Mucosa of rectum (tissue), 2 donors: ENCODE measurements around the gene MEG3.

Experiments used
- H3K27ac ChIP-seq, 2 donors: one replicate each; pipeline ENCODE4 v1.7.0; 2013; ENCODE audit warnings: inconsistent platforms in 2 of 2, low read depth in 2 of 2, low read length in 2 of 2
- H3K27me3 ChIP-seq, 2 donors: one replicate each; pipeline ENCODE4 v1.7.0; 2013; ENCODE audit warnings: low read length in 2 of 2; ENCODE audit not compliant: control insufficient read depth in 2 of 2, insufficient read depth in 2 of 2
- H3K36me3 ChIP-seq, 2 donors: one replicate each; pipeline ENCODE4 v1.7.0; 2013; ENCODE audit warnings: low read length in 2 of 2; ENCODE audit not compliant: control insufficient read depth in 2 of 2, insufficient read depth in 2 of 2
- H3K4me1 ChIP-seq, 2 donors: one replicate each; pipeline ENCODE4 v1.7.0; 2013; ENCODE audit warnings: low read length in 2 of 2, mild to moderate bottlenecking in 1 of 2; ENCODE audit not compliant: control insufficient read depth in 2 of 2, insufficient read depth in 2 of 2
- H3K4me3 ChIP-seq, 2 donors: one replicate each; pipeline ENCODE4 v1.7.0; 2013; ENCODE audit warnings: low read length in 2 of 2
- H3K9ac ChIP-seq, 2 donors: one replicate each; pipeline ENCODE4 v1.7.0; 2013; ENCODE audit warnings: low read length in 2 of 2, low read depth in 1 of 2, mild to moderate bottlenecking in 1 of 2
- H3K9me3 ChIP-seq, 2 donors: one replicate each; pipeline ENCODE4 v1.7.0; 2013; ENCODE audit warnings: low read length in 2 of 2; ENCODE audit not compliant: control insufficient read depth in 2 of 2
- donor health status: healthy.
- donor health status: Normal muscosa, but diverticular disease.

The MEG3 gene

DNA sequence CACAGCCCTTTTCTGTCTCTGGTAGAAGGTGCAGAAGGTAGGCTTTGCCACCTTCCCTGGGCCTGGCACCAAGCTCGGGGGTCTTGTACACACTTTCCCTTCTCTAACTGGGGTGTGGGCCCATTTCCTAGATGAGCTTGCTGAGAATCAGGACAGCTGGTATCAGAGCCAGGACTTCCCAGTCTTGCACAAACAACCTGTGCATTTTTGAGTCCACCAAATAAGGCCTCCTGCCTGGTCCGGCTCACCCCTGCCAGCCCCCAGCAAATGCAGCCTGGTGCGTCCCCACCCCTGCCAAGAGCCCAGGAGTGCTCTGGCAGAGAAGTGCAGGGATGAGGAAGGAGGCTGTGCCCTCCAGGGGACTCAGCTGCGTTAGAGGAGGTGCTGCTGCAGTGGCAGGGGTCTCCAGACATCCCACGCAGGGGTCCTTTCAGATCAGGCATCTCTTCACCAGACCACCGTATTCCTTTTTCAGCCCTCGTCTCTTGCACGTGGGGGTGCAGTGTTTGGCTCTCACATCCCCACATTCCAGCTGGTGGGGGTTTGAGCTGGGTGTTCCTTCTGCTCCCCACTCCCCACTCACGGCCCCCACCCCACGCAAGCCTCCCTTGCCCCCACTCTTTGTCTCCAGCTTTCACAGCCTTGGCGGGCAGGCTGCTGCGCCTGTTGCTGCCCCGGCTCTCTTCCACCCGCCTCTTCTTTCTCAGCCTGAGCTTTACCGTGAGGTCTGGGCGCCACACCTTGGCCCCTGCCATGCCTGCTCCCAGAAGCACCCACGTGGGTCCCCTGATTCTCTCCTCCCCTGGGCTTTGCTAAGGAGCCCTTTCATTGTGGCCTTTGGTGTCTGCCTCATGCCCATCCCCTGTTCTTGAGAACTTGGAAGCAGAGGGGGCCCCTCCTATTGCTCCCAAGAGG lies 32.3 kb downstream of the MEG3 start:
- Histone ChIP-seq H3K27ac (no peak overlapping the region), H3K9me3 (no peaks in the 10 kb centered on the region), H3K36me3 (no peaks in the 10 kb centered on the region), H3K4me3 (no peak overlapping the region), H3K27me3 (no peaks in the 10 kb centered on the region), H3K4me1 (no peaks in the 10 kb centered on the region), H3K9ac (no peak overlapping the region)

DNA sequence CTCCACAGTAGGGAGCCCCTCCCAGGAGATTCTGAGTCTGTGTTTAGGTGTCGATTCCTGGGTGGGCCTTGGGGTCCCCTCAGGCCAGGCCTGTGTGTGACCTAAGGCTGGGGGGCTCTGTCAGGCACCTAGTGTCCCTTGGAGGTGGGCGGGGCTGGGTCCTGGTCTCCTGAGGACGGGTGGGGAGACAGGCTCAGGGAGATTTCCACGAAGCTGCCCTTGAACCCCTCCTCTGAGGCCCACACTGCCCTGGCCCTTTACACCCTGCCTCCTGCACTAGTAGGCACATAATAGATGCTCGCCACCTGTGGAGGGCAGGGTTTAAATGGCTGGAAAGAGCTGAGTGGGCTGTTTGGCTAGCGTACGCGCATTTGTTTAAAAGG lies 32.9 kb downstream of the MEG3 start:
- H3K36me3 ChIP-seq: no peaks in the 10 kb centered on the region
- H3K27ac ChIP-seq: no peak overlapping the region
- H3K4me3 ChIP-seq: no peak overlapping the region
- H3K9ac ChIP-seq: no peak overlapping the region
- no peaks in the 10 kb centered on the region for H3K4me1 ChIP-seq
- no peaks in the 10 kb centered on the region for H3K9me3 ChIP-seq
- no peaks in the 10 kb centered on the region for H3K27me3 ChIP-seq

DNA sequence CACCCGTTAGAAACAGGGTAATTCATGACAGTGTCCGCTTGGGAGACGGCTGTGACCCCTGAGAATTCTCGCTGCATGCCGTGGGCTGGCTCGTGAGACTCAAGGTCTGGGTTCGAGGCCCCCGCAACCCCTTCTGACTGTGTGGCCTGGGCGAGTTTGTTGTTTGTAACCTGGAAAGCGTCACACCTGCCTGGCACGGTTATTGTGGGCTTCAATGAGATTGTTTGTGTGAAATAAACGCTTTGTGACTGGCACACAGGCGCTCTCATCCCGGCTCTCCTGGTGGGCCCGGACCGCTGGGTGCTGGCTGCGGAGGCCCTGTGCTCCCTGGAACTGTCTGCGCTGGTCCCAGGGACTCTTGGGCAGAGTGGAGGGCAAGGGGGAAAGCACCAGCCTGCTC lies 33.9 kb downstream of the MEG3 start:
- Histone ChIP-seq H3K4me3 (no peak overlapping the region), H3K9ac (no peak overlapping the region), H3K27me3 (no peaks in the 10 kb centered on the region), H3K4me1 (no peaks in the 10 kb centered on the region), H3K27ac (no peak overlapping the region), H3K9me3 (no peaks in the 10 kb centered on the region), H3K36me3 (no peaks in the 10 kb centered on the region)

DNA sequence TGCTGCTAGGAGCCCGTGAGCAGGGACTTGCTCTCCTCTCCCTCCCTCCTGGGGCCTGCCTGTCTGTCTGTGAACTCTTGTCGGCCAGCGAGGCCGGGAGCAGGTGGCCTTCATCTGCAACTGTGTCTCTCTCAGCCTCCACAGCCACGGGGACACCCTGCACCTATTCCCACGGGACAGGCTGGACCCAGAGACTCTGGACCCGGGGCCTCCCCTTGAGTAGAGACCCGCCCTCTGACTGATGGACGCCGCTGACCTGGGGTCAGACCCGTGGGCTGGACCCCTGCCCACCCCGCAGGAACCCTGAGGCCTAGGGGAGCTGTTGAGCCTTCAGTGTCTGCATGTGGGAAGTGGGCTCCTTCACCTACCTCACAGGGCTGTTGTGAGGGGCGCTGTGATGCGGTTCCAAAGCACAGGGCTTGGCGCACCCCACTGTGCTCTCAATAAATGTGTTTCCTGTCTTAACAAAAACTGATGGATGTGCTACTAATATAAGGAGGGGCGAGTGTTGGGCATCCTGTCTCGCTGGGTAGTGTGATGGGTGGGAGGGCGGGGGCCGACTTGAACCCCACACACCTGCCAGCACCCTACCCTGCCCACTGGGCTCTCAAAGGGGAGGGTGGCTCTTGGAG lies 34.8 kb downstream of the MEG3 start:
- no peaks in the 10 kb centered on the region for H3K27me3 ChIP-seq
- H3K4me3 ChIP-seq: no peak overlapping the region
- no peaks in the 10 kb centered on the region for H3K9me3 ChIP-seq
- no peaks in the 10 kb centered on the region for H3K4me1 ChIP-seq
- no peak overlapping the region for H3K27ac ChIP-seq
- no peak overlapping the region for H3K9ac ChIP-seq
- no peaks in the 10 kb centered on the region for H3K36me3 ChIP-seq

DNA sequence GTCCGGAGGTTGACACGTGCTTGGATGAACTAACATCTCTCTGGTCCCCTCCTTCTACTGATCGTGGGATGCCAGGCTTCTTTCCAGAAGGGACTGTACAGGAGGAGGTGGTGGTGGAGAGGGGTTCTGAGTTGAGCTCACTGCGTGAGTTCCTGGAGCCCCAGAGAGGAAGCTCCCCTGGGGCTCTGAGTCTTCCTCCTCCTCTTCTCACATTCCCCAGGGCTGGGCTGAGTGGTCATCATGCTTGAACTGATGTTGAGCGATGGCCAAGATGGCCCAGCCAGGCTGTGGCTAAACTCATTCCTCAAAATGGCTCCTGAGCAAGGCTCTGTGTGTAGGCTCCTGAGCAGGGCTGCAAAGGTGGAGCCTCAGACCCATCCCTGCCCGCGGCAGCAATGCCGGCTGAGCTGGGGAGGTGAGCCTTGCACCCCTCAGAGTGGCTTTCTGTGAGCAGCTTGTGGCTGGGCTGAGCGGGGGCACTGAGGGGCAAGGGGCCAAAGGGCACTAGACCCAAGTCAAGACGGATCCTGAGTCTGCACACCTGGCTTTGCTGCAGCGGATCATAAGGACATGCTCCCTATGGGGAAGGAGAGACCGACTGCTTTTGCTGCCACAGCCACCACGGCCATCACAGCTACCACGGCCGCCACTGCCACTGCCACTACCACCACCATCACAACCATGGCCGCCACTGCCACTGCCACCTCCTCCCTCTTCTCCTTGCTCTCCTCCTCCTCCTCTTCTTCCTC lies 35.4 kb downstream of the MEG3 start:
- Histone ChIP-seq H3K4me1 (no peaks in the 10 kb centered on the region), H3K27ac (no peak overlapping the region), H3K9ac (no peak overlapping the region), H3K4me3 (no peak overlapping the region), H3K9me3 (no peaks in the 10 kb centered on the region), H3K36me3 (no peaks in the 10 kb centered on the region), H3K27me3 (no peaks in the 10 kb centered on the region)

DNA sequence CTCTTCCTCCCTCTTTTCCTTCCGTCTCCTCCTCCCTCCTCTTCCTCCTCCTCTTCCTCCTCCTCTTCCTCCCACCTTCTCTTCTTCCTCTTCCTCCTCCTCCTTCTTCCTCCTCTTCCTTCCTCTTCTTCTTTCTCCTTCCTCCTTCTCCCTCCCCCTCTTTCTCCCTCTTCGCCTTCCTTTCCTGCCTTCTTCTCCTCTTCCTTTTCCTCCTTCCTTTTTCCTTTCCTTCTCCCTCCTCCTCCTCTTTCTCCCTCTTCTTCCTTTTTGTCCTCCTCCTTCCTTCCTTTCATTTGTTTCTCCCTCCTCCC lies 36.0 kb downstream of the MEG3 start:
- H3K36me3 ChIP-seq: no peaks in the 10 kb centered on the region
- no peak overlapping the region for H3K9ac ChIP-seq
- H3K9me3 ChIP-seq: no peaks in the 10 kb centered on the region
- H3K27me3 ChIP-seq: no peaks in the 10 kb centered on the region
- no peaks in the 10 kb centered on the region for H3K4me1 ChIP-seq
- H3K4me3 ChIP-seq: no peak overlapping the region
- H3K27ac ChIP-seq: no peak overlapping the region

DNA sequence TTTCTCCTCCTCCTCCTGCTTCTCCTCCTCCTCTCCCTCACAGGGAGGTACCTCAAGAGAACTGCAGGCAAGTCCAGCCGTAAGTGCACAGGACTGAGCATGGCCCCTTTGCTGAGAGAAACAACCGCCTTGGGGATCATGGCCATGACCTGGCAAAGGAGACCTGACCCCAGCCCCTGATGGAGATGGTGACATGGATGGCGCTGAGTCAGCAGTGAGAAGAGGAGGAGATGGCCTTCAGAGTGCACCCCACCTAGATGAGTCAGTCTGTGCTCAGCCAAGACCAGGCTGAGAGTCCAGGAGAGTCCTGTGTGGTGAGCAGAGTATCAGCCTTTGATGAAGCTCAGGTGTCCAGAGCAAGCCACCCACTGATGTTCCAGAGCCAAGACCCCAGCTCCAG lies 36.4 kb downstream of the MEG3 start:
- no peaks in the 10 kb centered on the region for H3K27me3 ChIP-seq
- H3K27ac ChIP-seq: no peak overlapping the region
- no peaks in the 10 kb centered on the region for H3K9me3 ChIP-seq
- H3K4me1 ChIP-seq: no peaks in the 10 kb centered on the region
- H3K4me3 ChIP-seq: no peak overlapping the region
- H3K36me3 ChIP-seq: no peaks in the 10 kb centered on the region
- no peak overlapping the region for H3K9ac ChIP-seq

DNA sequence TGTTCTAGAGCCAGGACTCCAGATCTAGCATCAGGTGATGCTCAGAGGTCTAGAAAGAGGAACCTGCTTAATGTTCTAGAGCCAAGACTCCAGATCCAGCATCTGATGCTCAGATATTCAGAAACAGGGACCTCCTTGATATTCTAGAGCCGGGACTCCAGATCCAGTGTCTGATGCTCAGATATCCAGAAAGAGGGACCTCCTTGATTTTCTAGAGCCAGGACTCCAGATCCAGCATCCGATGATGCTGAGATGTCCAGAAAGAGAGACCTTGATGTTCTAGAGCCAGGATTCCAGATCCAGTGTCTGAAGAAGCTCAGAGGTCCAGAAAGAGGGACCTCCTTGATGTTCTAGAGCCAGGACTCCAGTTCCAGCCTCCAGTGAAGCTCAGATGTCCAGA lies 36.9 kb downstream of the MEG3 start:
- no peak overlapping the region for H3K9ac ChIP-seq
- no peaks in the 10 kb centered on the region for H3K9me3 ChIP-seq
- no peaks in the 10 kb centered on the region for H3K4me1 ChIP-seq
- H3K27ac ChIP-seq: no peak overlapping the region
- H3K36me3 ChIP-seq: no peaks in the 10 kb centered on the region
- no peaks in the 10 kb centered on the region for H3K27me3 ChIP-seq
- no peak overlapping the region for H3K4me3 ChIP-seq

DNA sequence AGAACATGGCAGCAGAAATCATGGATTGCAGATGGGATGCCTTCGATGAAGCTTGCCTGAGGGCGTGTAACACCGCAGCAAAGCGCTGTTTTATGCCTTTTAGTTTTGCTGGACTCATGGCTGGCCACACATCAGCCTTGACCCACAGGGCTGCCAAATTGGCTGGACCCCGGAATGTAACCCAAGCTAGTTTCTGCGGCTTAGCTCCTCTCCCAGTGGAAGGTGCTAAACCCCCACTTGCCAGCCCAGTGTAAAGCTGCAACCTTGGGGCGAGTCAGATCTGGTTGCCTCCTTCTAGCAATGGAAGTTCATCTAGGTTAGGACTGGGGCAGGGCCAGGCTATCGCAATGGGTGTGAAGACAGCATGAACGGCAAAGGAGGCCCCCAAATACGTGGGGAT lies 38.3 kb downstream of the MEG3 start:
- Histone ChIP-seq H3K4me3 (no peak overlapping the region), H3K9ac (no peak overlapping the region), H3K36me3 (no peaks in the 10 kb centered on the region), H3K4me1 (no peaks in the 10 kb centered on the region), H3K27me3 (no peaks in the 10 kb centered on the region), H3K27ac (no peak overlapping the region), H3K9me3 (no peaks in the 10 kb centered on the region)

DNA sequence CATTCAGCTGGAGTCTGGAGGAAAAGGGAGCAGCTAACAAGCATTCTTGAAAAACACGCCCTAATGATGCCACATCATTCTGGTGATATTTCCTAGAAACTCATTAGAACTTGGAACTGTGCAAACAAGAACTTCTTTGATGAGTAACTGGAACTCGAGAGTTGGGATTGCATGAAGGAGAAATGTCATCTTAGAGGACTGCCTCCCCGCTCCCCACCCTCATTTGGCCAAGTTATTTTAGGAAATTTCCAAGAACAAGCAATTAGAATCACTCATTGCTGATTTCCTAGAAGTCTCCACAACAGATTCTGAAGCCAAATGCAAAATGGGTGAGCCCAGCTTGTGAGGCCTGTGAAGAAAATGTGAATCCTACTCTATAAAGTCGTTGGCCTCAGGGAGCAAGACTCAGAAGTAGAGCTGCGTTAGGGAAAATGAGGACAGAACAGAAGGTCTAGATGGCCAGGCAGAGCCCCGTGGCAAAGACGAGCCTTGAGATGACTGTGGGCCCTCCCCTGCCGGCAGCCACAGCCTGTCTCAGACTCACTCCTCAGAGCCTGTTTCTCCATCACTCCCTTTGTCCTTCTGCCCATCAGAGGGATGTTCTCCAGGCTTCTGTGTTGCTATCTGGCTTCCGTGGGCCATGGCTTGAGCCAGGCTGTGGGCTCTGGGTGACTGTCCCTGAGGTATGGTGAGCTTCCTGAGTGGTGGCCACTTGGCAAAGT lies 39.2 kb downstream of the MEG3 start:
- Histone ChIP-seq H3K27me3 (no peaks in the 10 kb centered on the region), H3K9me3 (no peaks in the 10 kb centered on the region), H3K4me1 (no peaks in the 10 kb centered on the region), H3K9ac (no peak overlapping the region), H3K4me3 (no peak overlapping the region), H3K27ac (no peak overlapping the region), H3K36me3 (no peaks in the 10 kb centered on the region)
